ENCODE results near the gene ZNF768. TPM values are rescaled to one million over a fixed set of nuclear protein-coding genes. Genes with fewer than 3 reads are reported as not detected.

Gene ZNF768
- total RNA-seq, 4 donors from 2014 or later: 13.6 to 24.5 (median 20.6) TPM

DNA sequence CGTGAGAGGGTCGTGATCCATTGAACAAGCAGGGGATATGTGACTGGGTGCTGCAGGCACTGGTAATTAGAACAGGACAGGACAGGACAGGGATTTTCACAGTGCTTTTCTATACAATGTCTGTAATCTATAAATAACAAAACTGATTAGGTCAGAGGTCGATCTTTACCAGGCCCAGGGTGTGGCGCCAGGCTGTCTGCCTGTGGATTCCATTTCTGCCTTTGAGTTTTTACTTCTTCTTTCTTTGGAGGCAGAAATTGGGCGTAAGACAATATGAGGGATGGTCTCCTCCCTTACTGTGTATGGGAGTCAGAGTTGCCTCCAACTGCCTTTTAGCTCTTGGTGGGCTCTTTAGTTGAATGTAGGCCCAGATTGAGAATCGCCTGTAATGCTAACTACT is 33.3 kb upstream of the ZNF768 start:
- H3K4me1 ChIP-seq: peaks cover 16 to 47% (median 17%) of the 10 kb centered on the region in 3 donors
- no peak overlapping the region for H3K4me3 ChIP-seq
- intact Hi-C loops (cut with DNase I): no loop called here
- H3K9me3 ChIP-seq: no peaks in the 10 kb centered on the region
- DNase-seq: no peak
- 90 to 95% methylated on average over 5 to 6 of the region's 6 CpGs for WGBS, 2 donors
- no peaks in the 10 kb centered on the region for H3K27me3 ChIP-seq
- H3K27ac ChIP-seq: peak overlapping the region in 1 of 4 donors; percentile 5
- TF ChIP-seq POLR2A (IDR thresholded peaks at IDR 0.05): no peak
- TF ChIP-seq, protein P1, sequence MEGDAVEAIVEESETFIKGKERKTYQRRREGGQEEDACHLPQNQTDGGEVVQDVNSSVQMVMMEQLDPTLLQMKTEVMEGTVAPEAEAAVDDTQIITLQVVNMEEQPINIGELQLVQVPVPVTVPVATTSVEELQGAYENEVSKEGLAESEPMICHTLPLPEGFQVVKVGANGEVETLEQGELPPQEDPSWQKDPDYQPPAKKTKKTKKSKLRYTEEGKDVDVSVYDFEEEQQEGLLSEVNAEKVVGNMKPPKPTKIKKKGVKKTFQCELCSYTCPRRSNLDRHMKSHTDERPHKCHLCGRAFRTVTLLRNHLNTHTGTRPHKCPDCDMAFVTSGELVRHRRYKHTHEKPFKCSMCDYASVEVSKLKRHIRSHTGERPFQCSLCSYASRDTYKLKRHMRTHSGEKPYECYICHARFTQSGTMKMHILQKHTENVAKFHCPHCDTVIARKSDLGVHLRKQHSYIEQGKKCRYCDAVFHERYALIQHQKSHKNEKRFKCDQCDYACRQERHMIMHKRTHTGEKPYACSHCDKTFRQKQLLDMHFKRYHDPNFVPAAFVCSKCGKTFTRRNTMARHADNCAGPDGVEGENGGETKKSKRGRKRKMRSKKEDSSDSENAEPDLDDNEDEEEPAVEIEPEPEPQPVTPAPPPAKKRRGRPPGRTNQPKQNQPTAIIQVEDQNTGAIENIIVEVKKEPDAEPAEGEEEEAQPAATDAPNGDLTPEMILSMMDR (IDR thresholded peaks at IDR 0.05): no peak
- peaks cover 9 to 17% (median 12%) of the 10 kb centered on the region in 3 donors for H3K36me3 ChIP-seq

DNA sequence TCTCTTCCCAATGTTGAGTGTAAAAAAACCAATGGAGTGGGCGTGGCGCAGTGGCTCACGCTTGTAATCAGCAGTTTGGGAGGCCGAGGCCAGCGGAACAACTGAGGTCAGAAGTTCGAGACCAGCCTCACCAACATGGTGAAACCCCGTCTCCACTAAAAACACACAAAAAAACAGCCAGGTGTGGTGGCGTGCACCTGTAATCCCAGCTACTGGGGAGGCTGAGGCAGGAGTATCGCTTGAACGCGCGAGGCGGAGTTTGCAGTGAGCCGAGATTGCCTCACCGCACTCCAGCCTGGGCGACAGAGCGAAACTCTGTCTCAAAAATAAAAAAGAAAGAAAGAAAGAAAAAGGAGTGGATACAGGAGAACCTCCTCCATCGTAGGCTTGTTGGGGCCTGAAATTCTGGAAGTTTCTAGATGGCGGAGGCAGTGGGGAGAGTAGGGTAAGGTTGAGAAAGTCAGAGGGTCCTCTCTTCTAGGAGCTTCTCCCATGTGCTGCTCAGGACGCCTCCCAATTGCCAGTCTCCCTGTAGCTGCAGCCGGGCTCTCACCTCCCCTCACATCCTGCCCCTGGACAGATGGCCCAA is 32.5 kb upstream of the ZNF768 start:
- peaks cover 16 to 48% (median 17%) of the 10 kb centered on the region in 3 donors for H3K4me1 ChIP-seq
- peaks cover 9 to 25% (median 15%) of the 10 kb centered on the region in 3 donors for H3K36me3 ChIP-seq
- 74 to 90% methylated on average over 15 to 21 of the region's 21 CpGs for WGBS, 2 donors
- H3K27me3 ChIP-seq: no peaks in the 10 kb centered on the region
- no peak for TF ChIP-seq POLR2A (IDR thresholded peaks at IDR 0.05)
- TF ChIP-seq, protein P1 (IDR thresholded peaks at IDR 0.05): no peak
- DNase-seq: no peak
- peak overlapping the region; percentile 82 to 96 (median 92) for H3K4me3 ChIP-seq
- peak overlapping the region; percentile 49 to 98 (median 96) for H3K27ac ChIP-seq
- intact Hi-C loops (cut with DNase I): no loop called here
- no peaks in the 10 kb centered on the region for H3K9me3 ChIP-seq

DNA sequence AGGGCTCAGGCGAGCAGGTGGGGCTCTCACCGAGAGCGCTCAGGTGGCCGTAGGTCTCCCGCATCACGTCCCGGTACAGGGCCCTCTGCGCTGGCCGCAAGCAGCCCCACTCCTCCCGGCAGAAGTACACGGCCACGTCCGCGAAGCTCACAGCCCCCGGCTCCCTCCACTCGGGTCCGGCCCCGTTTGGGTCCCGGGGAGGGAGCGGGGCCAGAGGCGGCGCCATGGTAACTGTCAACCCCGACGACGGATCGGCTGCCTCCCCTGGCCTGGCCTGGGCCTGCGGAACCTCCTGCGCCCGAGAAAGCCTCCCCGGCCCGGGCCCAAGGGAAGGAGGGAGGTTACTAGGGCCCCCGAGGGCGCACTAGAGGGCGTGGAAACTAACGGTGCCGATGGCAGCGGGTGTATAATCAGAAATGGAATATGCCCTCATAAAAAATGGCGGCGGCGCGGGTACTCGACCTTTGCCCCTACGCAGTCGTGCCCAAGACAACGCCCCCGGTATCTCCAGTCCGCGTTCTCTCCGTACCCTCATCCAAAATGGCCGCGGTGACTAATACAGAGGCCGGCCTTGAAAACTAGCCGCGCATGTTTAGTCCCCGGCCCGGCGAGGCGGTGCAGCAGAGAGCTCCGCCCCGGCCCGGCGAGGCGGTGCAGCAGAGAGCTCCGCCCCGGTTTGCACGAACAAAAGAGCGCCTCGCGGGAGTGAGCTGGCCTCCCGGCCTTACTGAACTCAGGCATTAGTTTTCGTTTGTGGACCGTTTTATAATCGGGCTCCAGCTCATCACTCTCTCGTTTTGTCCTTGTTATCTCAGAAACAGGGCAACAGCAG is 31.8 kb upstream of the ZNF768 start, which contains the start of gene ZNF764:
TSS of gene ZNF764 (minus strand) at position 418 of the 832 bp plus-strand sequence. CDS start at position 226, 192 bp downstream.
- Histone ChIP-seq H3K36me3 (peaks cover 9 to 32% (median 15%) of the 10 kb centered on the region in 3 donors), H3K4me1 (peaks cover 16 to 48% (median 17%) of the 10 kb centered on the region in 3 donors), H3K4me3 (peak within 1 kb of the TSS; percentile 82 to 96 (median 92)), H3K27me3 (no peaks in the 10 kb centered on the region), H3K9me3 (no peaks in the 10 kb centered on the region), H3K27ac (peak within 1 kb of the TSS; percentile 95 to 98 (median 96))
- TF ChIP-seq, protein P1 (IDR thresholded peaks at IDR 0.05): peak in 2 of 6 experiments; percentile 12 to 39
- TF ChIP-seq POLR2A (IDR thresholded peaks at IDR 0.05): peak in 1 of 4 donors; percentile 62
- intact Hi-C loops (cut with DNase I): no loop called here
- WGBS, 2 donors: no CpG with 5 or more reads among the region's 74 CpGs
- peak; percentile 93 for DNase-seq

DNA sequence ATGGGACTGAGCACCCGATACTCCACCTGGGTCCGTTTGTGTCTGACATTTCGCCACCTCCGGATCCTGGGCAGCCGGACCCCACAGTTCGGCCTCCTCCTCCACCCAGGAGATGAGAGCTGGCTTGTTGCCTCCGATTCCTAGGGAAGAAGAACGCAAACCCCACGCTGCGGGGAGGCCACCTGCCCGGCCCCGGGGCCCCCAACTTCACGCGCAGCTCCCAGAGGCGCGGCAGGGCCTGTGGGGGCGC is 31.3 kb upstream of the ZNF768 start:
- Histone ChIP-seq H3K27me3 (no peaks in the 10 kb centered on the region), H3K9me3 (no peaks in the 10 kb centered on the region), H3K4me1 (peaks cover 16 to 48% (median 17%) of the 10 kb centered on the region in 3 donors), H3K27ac (peak overlapping the region; percentile 95 to 98 (median 96)), H3K36me3 (peaks cover 9 to 37% (median 15%) of the 10 kb centered on the region in 3 donors), H3K4me3 (peak overlapping the region; percentile 82 to 96 (median 92))
- DNase-seq: no peak
- intact Hi-C loops (cut with DNase I): no loop called here
- no peak for TF ChIP-seq POLR2A (IDR thresholded peaks at IDR 0.05)
- TF ChIP-seq, protein P1 (IDR thresholded peaks at IDR 0.05): no peak
- WGBS, 2 donors: 0 to 5% methylated on average over 1 to 4 of the region's 17 CpGs

DNA sequence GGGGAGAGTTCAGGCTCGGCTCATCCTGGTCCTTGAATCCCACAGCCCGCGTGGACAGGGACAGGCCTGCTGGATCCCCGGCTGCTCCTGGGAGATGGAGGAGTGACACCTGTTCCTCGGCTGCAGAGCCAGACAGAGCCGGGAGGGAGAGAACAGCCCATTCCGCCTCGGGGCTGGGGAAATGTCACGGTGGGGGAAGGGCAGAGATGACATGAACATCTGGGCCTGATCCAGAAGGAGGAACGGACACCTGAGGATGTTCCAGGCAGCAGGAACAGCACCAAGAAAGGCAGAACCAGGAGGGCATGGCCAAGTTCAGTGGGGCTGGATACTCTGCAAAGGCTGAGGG is 29.7 kb upstream of the ZNF768 start:
- intact Hi-C loops (cut with DNase I): no loop called here
- WGBS, 2 donors: 33 to 44% methylated on average over 1 to 6 of the region's 10 CpGs
- H3K4me3 ChIP-seq: no peak overlapping the region
- peaks cover 9 to 39% (median 15%) of the 10 kb centered on the region in 3 donors for H3K36me3 ChIP-seq
- TF ChIP-seq, protein P1 (IDR thresholded peaks at IDR 0.05): no peak
- no peak for TF ChIP-seq POLR2A (IDR thresholded peaks at IDR 0.05)
- no peaks in the 10 kb centered on the region for H3K9me3 ChIP-seq
- DNase-seq: no peak
- no peak overlapping the region for H3K27ac ChIP-seq
- H3K4me1 ChIP-seq: peaks cover 16 to 51% (median 19%) of the 10 kb centered on the region in 3 donors
- H3K27me3 ChIP-seq: no peaks in the 10 kb centered on the region

Data from esophagus squamous epithelium (tissue), 5 donors.